HL-60 (cell line): ENCODE data around the gene MPPE1.
"Not testable (repeated sequence)": the region's sequence is repeated elsewhere in the genome, so short reads cannot be mapped to it uniquely, and the experiment has no call there.

Experiments used
- DNase-seq, 2 experiments: peaks; one replicate each; pipeline ENCODE4 v3.0.0-alpha.2; 2010 to 2020; ENCODE audit warnings: low read depth in 1 of 2, low spot score in 1 of 2
- H3K27ac ChIP-seq: fragments of 250-450 bp; sonication (Bioruptor Pico); replicated peaks from 2 replicates; pipeline ENCODE4 v1.5.1; 2020; ENCODE audit warnings: mild to moderate bottlenecking, moderate library complexity
- H3K27me3 ChIP-seq: fragments of 250-450 bp; sonication (Bioruptor Pico); 2 replicates; pipeline ENCODE4 v1.5.1; 2021; ENCODE audit warnings: mild to moderate bottlenecking, moderate library complexity; ENCODE audit not compliant: insufficient read depth, poor library complexity, severe bottlenecking
- H3K4me3 ChIP-seq: replicated peaks from 2 replicates; pipeline ENCODE4 v1.5.1; 2011; ENCODE audit warnings: mild to moderate bottlenecking, control low read depth, low read length; ENCODE audit not compliant: insufficient read depth
- GABPA ChIP-seq: IDR thresholded peaks from 2 replicates; pipeline ENCODE4 v1.6.1; 2012; ENCODE audit warnings: low read depth
- POLR2AphosphoS5 ChIP-seq: IDR thresholded peaks from 2 replicates; pipeline ENCODE4 v1.6.1; 2012; ENCODE audit warnings: low read depth
- SPI1 ChIP-seq: IDR thresholded peaks from 2 replicates; pipeline ENCODE4 v1.6.1; 2012; ENCODE audit warnings: low read depth, mild to moderate bottlenecking, borderline replicate concordance
- TF ChIP-seq, protein P1 (sequence below): IDR thresholded peaks from 2 replicates; pipeline ENCODE4 v1.6.1; 2012; ENCODE audit warnings: low read depth; ENCODE audit not compliant: insufficient replicate concordance
- TF ChIP-seq, protein P2 (sequence below): IDR thresholded peaks from one replicate; pipeline ENCODE4 v1.5.1; 2011; ENCODE audit warnings: low read length, control low read depth, inconsistent platforms; ENCODE audit not compliant: insufficient read depth

MPPE1 gene

DNA sequence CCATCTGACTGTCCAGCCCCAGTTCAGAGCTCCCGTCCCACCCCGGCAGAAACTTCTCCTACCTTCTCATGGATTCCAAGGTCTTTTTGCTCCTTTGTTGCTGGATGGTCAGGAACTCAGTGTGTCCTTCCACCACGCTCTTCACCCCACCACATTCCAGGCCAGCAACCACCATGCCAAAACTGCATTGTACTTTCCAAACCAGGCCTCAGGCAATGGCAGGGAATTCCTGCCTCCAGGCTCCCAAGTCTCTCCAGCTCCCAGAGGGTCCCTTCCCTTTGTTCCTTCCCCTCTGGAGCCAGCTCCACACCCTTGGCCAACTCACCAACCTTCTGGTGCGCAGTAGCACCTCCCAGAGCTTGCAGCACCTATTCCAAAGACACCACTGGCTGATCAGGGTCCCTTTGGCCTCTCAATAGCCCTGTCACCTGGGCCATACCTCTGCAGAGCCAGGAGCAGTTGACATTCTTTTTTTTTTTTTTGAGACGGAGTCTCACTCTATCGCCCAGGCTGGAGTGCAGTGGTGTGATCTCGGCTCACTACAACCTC lies 48.8 kb downstream of the MPPE1 start:
- H3K27ac ChIP-seq = no peak overlapping the region
- no peak for DNase-seq

DNA sequence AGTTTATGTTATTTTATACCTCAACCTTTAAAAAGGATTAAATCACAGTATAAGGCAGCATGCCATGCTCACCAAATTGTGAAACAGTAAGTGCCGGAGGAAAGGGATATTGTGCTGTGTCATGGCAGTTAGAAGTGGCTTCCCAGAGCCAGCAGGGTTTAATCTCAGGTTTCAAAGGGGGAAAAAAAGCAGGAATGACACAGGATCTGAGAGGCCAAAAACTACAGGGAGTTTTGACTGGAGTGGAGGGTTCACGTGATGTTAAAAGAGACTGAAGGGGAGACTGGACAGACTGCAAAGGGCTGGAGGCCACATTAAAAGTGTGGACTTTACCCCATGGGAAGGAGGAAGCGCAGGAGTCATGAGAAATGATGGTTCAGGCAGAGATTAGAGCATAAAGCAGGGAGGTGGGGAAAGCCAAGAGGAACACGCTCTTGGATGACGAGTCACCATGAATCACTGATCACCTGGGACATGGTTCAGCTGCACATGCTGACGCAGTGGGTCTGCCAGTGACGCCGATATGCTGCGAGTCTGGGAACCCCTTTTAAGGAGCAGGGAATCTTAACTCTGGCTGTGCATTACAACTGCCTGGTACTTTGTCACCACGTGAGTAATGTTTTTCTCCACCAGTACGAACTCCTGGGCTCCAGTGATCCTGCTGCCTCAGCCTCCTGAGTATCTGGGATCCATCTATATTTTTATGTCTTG lies 50.8 kb downstream of the MPPE1 start:
- H3K4me3 ChIP-seq = no peak overlapping the region
- H3K27me3 ChIP-seq = no peaks in the 10 kb centered on the region
- DNase-seq = peak; percentile 28 to 52
- H3K27ac ChIP-seq = no peak overlapping the region
- TF ChIP-seq GABPA = no peak
- TF ChIP-seq, protein P1, sequence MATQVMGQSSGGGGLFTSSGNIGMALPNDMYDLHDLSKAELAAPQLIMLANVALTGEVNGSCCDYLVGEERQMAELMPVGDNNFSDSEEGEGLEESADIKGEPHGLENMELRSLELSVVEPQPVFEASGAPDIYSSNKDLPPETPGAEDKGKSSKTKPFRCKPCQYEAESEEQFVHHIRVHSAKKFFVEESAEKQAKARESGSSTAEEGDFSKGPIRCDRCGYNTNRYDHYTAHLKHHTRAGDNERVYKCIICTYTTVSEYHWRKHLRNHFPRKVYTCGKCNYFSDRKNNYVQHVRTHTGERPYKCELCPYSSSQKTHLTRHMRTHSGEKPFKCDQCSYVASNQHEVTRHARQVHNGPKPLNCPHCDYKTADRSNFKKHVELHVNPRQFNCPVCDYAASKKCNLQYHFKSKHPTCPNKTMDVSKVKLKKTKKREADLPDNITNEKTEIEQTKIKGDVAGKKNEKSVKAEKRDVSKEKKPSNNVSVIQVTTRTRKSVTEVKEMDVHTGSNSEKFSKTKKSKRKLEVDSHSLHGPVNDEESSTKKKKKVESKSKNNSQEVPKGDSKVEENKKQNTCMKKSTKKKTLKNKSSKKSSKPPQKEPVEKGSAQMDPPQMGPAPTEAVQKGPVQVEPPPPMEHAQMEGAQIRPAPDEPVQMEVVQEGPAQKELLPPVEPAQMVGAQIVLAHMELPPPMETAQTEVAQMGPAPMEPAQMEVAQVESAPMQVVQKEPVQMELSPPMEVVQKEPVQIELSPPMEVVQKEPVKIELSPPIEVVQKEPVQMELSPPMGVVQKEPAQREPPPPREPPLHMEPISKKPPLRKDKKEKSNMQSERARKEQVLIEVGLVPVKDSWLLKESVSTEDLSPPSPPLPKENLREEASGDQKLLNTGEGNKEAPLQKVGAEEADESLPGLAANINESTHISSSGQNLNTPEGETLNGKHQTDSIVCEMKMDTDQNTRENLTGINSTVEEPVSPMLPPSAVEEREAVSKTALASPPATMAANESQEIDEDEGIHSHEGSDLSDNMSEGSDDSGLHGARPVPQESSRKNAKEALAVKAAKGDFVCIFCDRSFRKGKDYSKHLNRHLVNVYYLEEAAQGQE = no peak
- no peak for TF ChIP-seq POLR2AphosphoS5
- no peak for TF ChIP-seq SPI1
- TF ChIP-seq, protein P2, sequence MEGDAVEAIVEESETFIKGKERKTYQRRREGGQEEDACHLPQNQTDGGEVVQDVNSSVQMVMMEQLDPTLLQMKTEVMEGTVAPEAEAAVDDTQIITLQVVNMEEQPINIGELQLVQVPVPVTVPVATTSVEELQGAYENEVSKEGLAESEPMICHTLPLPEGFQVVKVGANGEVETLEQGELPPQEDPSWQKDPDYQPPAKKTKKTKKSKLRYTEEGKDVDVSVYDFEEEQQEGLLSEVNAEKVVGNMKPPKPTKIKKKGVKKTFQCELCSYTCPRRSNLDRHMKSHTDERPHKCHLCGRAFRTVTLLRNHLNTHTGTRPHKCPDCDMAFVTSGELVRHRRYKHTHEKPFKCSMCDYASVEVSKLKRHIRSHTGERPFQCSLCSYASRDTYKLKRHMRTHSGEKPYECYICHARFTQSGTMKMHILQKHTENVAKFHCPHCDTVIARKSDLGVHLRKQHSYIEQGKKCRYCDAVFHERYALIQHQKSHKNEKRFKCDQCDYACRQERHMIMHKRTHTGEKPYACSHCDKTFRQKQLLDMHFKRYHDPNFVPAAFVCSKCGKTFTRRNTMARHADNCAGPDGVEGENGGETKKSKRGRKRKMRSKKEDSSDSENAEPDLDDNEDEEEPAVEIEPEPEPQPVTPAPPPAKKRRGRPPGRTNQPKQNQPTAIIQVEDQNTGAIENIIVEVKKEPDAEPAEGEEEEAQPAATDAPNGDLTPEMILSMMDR = no peak

More for the DNA sequence above, 48.8 kb downstream of the MPPE1 start:
- TF ChIP-seq, protein P1 = no peak
- TF ChIP-seq, protein P2 = no peak
- TF ChIP-seq SPI1 (no peak), GABPA (no peak)
- H3K4me3 ChIP-seq = no peak overlapping the region
- H3K27me3 ChIP-seq = no peaks in the 10 kb centered on the region

DNA sequence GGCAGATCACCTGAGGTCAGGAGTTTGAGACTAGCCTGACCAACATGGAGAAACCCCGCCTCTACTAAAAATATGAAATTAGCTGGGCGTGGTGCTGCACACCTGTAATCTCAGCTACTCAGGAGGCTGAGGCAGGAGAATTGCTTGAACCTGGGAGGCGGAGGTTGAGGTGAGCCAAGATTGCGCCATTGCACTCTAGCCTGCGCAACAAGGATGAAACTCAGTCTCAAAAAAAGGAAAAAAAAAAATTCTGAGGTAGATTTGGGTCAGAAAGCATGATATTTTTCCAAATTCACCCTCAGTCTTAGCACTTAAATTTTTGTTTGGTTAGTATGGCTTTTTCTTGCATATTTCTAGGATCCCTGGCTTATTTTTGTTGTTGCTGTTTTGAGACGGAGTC lies 53.6 kb downstream of the MPPE1 start:
- H3K4me3 ChIP-seq, DNase-seq, H3K27ac ChIP-seq, H3K27me3 ChIP-seq: not testable (repeated sequence)

DNA sequence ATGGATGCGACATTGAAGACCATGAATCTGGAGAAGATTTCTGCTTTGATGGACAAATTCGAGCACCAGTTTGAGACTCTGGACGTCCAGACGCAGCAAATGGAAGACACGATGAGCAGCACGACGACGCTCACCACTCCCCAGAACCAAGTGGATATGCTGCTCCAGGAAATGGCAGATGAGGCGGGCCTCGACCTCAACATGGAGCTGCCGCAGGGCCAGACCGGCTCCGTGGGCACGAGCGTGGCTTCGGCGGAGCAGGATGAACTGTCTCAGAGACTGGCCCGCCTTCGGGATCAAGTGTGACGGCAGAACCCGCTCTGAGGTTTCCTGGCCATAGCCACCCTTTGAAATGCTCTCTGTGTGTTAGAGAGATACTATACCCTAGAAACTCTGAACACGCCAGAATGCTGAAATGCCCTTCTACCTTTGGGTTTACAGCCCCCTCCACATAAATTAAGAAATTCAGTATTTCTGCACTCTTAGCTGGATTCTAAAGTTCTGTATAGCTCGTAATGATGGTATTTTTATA lies 56.2 kb downstream of the MPPE1 start:
- TF ChIP-seq, protein P2 = no peak
- TF ChIP-seq, protein P1 = no peak
- TF ChIP-seq GABPA = no peak
- TF ChIP-seq POLR2AphosphoS5 = no peak
- TF ChIP-seq SPI1 = no peak
- Histone ChIP-seq H3K27ac (peak overlapping the region; percentile 91), H3K27me3 (no peaks in the 10 kb centered on the region), H3K4me3 (peak overlapping the region; percentile 72)
- peak; percentile 47 to 52 for DNase-seq
